Hepatic stellate cell (primary cell): ENCODE data around the gene CPLX3.

Experiments
- DNase-seq: peaks from one replicate; pipeline ENCODE4 v3.0.0; 2011; ENCODE audit warnings: low spot score

CPLX3 gene

DNA sequence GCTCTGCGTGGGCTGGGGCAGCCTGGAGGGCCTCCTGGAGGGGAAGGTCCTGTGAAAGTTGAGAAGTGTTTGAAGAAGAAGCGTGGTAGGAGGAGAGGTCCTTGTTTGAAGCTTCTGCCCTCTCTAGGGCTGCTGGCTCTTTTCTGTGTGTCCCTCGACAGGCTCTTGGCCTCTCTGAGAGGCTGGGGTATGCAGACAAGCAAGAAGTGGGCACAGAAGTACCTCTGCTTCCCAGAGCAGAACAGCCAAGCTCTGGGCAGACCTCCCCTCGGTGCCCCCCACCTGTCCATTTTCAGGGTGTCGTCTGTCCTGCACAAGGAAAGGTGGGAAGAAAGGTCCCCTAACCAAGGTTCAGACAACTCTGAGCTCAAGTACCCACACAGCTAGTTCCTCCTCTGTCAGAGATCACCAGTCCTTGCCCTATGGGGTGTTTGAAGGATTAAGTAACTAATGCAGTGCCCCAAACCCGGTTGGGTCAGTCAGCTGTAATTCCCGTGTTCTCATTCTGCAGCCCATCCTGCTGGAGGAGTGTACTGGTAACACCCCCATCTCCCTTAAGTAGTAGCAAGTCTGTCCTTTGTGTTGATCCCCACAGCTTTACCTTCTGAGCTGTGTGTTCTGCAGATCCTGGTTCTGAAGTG is 38.3 kb upstream of the CPLX3 start:
- DNase-seq: no peak

DNA sequence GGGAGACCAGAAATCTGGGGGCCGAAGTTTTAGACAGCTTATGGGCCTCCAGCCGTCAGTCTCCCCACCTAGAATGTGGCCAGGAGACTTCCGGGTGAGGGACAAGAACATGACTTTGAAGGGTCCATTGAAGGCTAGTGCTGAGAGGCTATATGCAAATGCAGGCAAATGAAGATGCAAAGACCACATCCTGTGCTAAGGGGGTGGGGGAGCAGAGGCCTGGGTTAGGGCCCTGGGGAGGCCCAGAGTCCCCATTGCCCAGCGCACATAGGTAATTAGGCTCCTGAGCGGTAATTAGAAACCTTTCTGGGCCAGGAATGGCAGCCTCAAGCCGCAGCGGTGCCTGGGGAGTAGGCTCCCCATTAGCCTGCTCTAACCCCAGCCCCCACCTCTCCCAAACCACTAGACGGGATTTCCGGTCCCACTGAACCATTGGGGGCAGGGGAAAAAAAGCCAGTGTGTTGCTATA is 37.7 kb upstream of the CPLX3 start:
- DNase-seq: no peak

DNA sequence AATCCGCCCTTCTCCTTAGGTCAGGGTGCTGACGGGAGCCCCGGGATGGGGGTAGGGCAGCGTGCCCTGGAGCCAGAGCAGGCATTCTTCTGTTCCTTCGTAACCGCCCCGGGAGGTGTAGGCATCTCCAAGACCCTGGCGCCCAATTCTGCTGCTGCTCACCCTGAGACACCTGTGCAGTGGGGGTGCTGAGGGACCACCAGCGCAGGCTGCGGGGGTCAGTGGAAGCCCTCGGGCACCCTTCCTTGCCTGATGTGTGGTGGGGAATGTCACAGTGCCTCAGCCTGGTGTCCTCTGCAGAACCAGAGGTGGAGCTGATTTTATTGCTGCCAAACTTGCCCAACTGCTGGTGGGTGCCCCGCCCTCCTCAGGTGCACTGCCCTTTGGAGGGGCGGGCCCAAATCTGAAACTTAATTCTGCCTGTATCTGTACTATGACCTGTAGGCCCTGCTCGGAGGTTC is 37.2 kb upstream of the CPLX3 start:
- DNase-seq: no peak

DNA sequence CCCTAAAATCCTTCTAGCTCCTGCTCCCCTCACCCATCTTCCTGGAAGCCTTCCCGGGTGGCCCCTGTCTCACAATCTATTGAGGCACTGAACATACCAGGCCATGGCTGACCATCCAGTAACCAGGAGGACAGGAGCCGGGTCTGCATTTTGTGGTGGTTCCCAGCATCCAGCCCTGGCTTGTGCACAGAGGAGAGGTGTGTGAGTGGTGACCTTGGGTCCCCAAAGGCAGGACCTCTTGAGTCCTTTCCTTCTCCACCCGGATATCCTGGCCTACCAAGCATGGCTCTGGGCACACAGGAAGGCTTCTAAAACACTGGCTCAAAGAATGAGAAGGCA is 36.7 kb upstream of the CPLX3 start:
- DNase-seq: no peak

DNA sequence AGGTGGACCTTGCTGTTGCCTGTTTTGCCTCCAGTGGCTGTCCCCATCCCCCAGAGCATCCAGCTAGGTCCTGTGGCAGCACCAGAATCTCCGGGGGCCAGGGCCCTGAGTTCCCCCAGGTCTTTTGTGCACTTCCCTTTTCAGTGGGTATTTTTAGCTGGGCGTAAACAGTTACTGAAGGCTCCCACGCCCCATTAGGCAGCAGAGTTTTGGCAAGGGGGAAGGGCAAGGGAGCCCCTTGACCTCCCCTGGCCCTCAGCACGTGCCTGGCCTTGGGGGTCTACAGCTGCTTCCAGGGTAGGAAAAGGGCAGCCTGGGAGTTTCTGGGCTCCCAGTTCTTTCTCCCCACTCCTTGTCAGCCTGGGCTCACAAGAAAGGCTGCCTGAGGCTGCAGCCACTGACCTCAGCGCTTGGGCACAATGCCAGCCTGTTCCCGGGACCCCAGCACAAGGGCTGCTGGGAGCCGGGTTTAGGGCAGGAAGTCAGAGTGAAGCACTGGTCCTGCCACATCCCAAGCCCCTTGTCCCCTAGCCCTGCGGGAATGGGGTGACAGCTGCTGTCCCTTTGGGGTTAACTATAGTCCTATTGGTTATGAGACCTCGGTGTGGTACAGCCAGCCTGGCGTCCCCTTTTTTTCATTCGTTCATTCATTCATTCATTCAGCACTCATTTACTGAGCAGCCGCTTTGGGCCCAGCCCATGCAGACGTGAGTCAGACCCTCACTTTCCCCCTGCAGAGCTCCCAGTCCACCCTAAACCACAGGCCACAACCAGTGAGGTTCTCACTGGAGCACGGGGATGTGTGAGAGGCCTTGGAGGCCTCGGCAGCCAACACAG is 36.1 kb upstream of the CPLX3 start:
- DNase-seq: peak; percentile 89

DNA sequence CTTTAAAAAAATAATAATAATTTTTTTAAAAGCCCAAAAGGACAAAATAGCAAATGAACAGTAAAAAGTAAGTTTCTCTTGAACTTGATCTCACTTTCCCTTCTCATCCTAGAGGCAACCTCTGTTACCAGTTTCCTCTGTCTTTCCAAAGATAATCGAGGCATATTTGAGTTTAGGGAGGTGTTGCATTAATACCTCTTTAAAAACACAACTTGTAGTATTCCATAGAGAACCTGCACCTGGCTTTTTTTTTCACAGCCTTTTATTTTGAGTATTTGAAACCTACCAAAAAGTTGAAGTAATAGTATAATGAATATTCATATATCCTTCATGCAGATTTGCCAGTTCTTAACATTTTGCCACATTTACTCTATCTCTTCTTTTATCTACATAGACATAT is 35.4 kb upstream of the CPLX3 start:
- DNase-seq: no peak

DNA sequence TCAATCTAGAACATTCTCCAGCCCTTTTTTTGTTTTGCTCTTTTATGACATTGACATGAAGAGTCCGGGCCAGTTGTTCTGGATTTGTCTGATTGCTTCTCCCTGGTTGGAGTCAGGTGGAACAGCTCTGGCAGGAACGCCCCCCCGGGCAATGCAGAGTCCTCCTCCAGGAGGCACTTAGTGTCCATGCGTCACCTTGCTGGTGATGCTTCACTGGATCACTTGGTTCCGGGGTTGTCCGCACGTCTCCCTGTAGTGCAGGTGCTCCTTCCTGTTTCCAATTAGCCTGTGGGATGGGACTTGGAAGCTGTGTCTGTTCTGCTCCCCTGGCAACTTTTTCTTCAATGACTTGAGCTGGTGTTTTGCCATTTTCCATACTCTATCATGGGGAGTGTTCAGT is 34.8 kb upstream of the CPLX3 start:
- DNase-seq: no peak

DNA sequence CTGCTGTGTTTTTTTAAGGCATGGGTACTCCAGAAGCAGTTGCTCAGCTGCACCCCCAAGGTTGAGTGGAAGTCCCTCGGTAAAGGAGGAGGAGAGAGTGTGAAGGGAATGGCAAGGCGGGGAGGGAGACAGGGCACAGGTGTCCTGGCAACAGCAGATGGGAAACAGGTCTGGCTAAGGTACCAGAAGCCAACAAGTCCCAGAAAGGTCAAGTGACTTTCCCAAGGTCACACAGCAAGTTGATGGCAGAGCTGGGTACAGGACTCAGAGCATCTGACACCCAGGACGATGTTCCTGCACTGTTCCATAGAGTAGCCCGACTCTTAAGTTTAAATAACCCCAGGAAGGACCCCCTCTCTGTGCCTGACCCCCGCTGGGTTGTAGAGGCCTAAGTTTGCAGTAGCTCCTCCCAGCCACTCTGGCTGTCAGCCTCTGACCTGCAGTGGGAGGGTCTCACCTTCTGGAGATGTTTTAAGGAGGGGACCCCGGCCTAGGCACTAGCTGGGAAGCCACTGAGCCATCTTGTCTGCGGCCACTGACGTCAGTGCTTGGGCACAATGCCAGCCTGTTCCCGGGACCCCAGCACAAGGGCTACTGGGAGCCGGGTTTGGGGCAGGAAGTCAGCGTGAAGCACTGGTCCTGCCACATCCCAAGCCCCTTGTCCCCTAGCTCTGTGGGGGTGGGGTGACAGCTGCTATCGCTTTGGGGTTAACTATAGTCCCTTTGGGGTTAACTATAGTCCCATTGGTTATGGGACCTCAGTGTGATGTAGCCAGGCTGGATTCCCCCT is 34.0 kb upstream of the CPLX3 start:
- DNase-seq: no peak

DNA sequence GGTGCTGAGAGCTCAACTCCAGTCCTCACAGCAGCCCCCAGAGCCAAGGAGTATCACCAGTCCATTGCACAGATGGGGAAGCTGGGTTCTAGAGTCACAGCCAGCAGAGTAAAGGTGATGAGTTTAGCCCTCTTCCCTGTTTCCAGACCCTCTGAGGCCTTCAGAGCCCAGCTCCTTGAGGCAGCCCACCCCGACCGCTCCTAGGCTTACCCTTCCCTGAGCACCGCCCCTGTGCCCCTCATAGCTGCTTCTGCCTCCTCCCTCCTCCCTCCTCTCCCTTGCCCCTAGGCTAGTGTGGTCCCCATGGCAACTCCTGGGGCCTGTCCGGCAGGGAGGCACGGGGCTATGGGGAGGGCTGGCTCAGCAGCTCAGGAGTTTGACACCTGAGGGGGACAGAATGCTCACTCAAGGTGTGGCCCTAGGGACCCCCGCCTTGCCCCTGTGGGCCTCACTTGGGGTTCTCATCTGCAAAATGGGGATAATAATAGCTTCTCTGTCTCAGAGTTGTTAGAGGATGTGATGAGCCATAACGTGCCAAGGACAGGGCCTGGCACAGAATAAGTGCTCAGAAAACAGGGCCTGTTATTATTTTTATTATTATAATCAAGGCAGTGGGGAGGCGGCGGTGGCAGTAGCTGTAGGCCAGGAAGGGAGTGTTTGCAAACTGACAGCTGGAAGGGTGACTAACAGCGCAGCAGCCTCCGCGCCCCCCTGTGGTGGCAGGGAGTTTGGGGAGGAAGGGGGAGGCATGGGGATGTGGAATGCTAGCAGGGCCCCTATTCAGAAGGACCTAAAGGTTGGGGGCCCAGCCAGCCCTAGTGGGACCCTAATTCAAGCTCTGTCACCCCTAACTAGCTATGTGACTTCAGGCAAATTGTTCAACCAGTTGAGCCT is 33.0 kb upstream of the CPLX3 start:
- DNase-seq: peak; percentile 69

DNA sequence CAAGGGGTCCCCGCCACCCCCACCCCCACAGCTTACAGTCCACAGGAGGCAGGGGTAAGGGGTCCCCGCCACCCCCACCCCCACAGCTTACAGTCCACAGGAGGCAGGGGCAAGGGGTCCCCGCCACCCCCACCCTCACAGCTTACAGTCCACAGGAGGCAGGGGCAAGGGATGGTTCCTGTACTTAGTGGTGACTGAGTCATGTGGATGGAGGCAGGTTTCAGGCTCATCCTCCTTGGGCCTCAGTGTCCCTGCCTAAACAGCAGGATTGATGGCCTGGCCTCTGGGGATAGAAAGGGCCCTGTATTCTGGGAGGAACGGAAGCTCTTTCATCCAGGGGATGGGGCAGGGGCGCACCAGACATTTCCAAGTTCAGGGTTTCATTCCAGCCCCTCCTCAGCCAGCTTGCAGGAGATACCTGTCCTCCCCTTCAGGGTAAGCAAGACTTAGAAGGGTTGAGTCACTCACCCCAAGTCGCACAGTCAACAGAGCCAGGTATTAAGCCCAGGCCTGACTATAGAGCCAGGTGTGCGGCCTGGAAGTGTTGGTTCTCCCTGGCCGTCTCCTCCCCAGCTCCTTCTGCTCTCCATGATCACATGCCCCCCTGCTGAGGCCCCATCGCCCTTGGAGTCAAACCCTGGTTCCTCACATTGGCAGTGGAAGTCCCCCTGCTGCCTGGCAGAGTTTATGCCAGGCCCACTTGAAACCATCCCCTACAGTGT is 32.0 kb upstream of the CPLX3 start:
- DNase-seq: no peak

DNA sequence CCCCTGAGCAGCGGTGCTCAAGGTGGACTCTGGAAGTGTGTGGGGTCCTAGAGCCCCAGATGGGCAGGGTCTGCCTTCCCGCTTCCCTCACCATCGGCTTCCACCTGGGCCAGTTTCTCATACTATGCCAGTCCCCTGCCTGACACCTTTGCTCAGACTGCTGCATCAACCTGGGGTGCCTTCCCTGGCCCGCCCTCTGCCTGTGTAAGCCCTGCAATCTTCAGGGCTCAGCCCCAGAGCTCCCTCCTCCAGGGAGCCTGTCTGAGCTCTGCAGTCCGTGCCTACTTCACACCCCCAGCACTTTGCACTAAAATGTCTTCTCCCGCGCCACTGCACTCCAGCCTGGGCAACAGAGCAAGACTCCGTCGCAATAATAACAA is 31.5 kb upstream of the CPLX3 start:
- DNase-seq: no peak

DNA sequence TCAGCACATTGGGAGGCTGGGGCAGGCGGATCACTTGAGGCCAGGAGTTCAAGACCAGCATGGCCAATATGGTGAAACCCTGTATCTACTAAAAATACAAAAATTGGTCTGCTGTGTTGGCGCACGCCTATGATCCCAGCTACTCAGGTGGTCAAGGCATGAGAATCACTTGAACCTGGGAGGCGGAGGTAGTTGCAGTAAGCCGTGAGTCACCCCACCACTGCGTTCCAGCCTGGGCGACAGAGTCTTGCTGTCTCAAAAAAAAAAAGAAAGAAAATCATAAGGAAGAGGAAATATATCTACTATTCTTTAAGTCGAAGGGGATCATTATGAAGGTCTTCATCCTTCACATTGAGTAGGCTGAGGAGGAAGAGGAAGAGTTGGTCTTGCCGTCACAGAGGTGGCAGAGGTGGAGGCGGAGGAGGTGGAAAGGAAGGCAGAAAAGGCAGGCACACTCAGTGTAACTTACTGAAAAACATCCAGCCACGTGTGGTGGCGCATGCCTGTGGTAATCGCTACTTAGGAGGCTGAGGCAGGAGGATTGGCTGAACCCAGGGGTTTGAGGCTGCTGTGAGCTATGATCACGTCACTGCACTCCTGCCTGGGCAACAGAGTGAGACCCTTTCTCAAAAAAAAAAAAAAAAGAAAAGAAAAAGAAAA is 30.3 kb upstream of the CPLX3 start:
- no peak for DNase-seq

DNA sequence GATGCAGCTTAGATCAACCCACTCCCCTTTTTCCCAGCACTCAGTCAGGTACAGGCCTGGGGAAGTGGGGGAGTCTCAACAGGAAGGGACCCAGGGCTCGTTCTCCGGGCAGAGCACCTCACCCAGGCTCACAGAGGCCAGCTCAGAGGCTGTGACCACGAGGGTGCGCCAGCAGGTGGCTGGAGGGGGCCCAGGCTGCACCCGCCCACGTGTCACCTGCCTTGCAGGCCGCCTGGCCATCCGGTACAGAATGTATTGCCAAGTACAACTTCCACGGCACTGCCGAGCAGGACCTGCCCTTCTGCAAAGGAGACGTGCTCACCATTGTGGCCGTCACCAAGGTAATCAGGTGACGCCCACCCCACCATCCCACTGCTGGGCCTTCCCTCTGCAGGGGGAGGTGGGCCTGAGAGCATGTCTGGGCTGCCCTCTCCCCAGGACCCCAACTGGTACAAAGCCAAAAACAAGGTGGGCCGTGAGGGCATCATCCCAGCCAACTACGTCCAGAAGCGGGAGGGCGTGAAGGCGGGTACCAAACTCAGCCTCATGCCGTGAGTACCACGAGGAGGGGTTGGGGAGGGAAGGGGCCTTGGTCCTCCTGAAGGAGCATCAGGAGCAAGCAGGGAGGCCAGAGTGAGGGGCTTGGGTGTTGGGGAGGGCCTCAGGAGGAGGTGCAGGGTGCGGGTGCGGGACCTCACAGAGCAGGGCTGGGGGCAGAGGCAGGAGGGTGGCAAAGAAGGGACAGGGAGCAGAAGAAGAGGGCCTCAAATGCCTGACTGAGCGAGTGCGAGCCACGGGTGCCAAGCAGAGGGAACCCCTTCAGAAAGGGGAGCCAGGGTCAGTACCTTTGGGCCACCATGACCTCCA is 27.8 kb upstream of the CPLX3 start:
- no peak for DNase-seq

DNA sequence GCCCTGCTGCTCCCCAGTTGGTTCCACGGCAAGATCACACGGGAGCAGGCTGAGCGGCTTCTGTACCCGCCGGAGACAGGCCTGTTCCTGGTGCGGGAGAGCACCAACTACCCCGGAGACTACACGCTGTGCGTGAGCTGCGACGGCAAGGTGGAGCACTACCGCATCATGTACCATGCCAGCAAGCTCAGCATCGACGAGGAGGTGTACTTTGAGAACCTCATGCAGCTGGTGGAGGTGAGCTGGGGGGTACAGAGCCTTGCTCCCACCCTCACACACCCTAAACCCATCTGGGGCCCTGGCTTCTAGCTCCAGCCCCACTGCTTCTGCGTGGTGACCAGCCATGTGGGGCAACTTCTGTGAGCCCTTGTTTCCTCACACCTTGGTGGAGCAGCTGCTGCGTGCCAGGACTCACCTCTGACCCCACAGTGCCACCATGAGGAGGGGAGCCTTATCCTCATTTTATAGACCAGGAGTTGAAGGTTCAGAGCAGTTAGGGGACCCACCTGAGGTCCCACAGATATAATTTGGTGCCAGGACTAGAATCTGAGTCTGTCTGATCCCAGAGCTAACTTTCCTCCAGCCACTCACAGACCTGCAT is 27.1 kb upstream of the CPLX3 start:
- DNase-seq: no peak

DNA sequence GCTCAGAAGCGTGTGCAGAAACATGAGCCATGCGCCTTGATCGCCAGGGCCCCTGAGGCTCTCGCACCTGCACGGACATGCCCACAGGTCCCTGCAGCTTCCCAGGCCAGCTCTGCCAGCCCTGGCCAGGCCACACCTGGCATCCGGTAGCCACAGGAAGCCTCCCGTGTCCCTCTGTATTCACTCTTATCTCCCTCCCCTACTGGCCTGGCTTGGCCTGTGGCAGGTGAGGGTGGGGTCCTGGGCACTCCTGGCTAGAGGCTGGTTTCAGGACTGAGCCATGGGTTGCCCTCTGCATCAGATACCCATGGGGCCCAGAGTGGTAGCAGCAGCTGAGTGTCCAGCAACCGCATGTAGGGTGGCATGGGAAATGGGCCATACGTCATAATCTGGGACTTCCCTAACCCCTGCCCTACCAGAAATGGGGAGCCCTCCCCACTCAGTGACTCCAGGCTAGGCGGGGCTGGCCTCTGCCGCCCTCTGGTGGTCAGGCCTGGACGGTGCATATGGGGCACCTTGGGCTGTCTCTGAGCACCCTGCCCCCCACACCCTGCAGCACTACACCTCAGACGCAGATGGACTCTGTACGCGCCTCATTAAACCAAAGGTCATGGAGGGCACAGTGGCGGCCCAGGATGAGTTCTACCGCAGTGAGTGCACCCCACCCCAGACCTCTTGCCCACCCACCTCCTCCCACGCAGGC is 26.4 kb upstream of the CPLX3 start:
- peak; percentile 92 for DNase-seq

DNA sequence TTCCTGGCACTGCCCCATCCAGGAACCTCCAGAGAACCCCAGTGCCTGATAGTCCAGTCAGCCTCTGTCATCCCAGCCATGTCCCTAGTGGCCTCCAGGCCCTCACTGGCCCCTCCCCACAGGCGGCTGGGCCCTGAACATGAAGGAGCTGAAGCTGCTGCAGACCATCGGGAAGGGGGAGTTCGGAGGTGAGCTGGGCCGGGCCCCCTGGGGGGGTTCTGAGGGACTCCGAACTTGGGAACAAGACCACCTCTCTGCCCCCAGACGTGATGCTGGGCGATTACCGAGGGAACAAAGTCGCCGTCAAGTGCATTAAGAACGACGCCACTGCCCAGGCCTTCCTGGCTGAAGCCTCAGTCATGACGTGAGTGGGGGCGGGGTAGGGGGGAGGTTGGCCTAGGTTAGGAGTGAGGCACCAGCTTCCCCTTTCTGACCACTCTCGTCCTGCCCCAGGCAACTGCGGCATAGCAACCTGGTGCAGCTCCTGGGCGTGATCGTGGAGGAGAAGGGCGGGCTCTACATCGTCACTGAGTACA is 25.8 kb upstream of the CPLX3 start:
- DNase-seq: no peak

DNA sequence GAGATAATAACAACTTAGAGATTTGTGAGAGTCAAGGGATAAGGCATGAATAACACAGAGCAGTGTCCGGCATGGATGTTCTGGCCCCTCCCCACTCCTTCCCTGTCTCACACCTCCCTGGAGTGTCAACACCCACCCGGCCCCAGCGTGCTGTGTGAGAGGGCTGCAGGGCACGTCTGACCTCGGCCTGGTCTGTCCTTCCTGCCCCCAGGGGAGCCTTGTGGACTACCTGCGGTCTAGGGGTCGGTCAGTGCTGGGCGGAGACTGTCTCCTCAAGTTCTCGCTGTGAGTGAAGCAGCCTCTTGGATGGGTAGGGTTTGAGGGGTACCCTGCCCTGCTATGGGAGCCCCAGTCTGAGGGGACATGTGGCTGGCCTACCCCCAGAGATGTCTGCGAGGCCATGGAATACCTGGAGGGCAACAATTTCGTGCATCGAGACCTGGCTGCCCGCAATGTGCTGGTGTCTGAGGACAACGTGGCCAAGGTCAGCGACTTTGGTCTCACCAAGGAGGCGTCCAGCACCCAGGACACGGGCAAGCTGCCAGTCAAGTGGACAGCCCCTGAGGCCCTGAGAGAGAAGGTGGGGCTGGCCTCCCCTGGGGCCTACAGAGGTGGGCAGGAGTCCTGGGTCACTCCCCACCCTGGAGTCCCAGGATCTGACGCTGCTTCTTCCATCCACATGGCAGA is 25.0 kb upstream of the CPLX3 start:
- DNase-seq: no peak

DNA sequence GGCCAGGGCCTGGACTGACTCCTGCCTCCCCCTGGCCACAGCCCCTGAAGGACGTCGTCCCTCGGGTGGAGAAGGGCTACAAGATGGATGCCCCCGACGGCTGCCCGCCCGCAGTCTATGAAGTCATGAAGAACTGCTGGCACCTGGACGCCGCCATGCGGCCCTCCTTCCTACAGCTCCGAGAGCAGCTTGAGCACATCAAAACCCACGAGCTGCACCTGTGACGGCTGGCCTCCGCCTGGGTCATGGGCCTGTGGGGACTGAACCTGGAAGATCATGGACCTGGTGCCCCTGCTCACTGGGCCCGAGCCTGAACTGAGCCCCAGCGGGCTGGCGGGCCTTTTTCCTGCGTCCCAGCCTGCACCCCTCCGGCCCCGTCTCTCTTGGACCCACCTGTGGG is 24.1 kb upstream of the CPLX3 start:
- DNase-seq: no peak
